ENCODE data around the gene ANKRD34A.
A peak's percentile ranks its signal among the peaks of the same experiment; 100 is the strongest.

Gene ANKRD34A

GRCh38 chr1:145992502-145992936 is 28.1 kb upstream of the ANKRD34A start (continued):
- TF ChIP-seq ZNF518A (tag by site-specific recombination; conservative IDR thresholded peaks at IDR 0.05; ENCODE audit: low read depth) (no peak), ZBTB10 (tag by site-specific recombination; IDR thresholded peaks at IDR 0.05) (no peak), ZNF555 (tag by site-specific recombination; conservative IDR thresholded peaks at IDR 0.05) (no peak), ZBTB6 (tag by site-specific recombination; IDR thresholded peaks at IDR 0.05) (no peak), SCRT2 (tag by site-specific recombination; IDR thresholded peaks at IDR 0.05) (no peak), ZNF394 (tag by site-specific recombination; IDR thresholded peaks at IDR 0.05; ENCODE audit: borderline replicate concordance) (no peak), ZNF140 (tag by site-specific recombination; IDR thresholded peaks at IDR 0.05) (no peak), ZSCAN18 (tag by site-specific recombination; IDR thresholded peaks at IDR 0.05) (no peak), PATZ1 (tag by site-specific recombination; IDR thresholded peaks at IDR 0.05) (no peak)

- Histone ChIP-seq H3K27ac (ENCODE audit: extremely low read depth, low read depth, low read length) (no peak overlapping the region), H3K4me3 (ENCODE audit: low read depth, low read length) (no peak overlapping the region), H3K4me1 (ENCODE audit: control insufficient read depth, insufficient read depth, low read length) (peaks cover under 1% of the 10 kb centered on the region; the same call in 1 of the 2 replicates), H3K36me3 (ENCODE audit: control insufficient read depth in 2 of 2, insufficient read depth in 1 of 2, low read length in 2 of 2) (peaks cover 5 to 30% of the 10 kb centered on the region in 2 experiments; a peak in 2 of 3 replicates), H3K9me3 (ENCODE audit: control insufficient read depth, insufficient read depth, low read depth, low read length) (no peaks in the 10 kb centered on the region)
- ChIA-PET CTCF (interaction anchor here (1.3 to 7.3 kb wide), 2 partner anchors 13 to 100 kb away, joined by 5 to 80 read pairs; no protein-coding TSS in a partner anchor), POLR2A (interaction anchor here (2.9 kb wide), 1 partner anchor 12 kb away, joined by 12 read pairs; no protein-coding TSS in a partner anchor)
- TF ChIP-seq ZFHX2 (tag by site-specific recombination; conservative IDR thresholded peaks at IDR 0.05) (0 out of 2 replicates have a peak, but pooled peaks have one; percentile 15), ZNF623 (tag by site-specific recombination; IDR thresholded peaks at IDR 0.05) (no peak), ZNF530 (tag by site-specific recombination; IDR thresholded peaks at IDR 0.05; ENCODE audit: low read depth) (no peak), ZNF501 (tag by site-specific recombination; IDR thresholded peaks at IDR 0.05) (no peak), REPIN1 (tag by site-specific recombination; IDR thresholded peaks at IDR 0.05; ENCODE audit: low read depth) (no peak), IKZF3 (tag by site-specific recombination; IDR thresholded peaks at IDR 0.05) (peak; percentile 73), ZNF10 (tag by site-specific recombination; IDR thresholded peaks at IDR 0.05) (no peak), MZF1 (tag by site-specific recombination; IDR thresholded peaks at IDR 0.05; ENCODE audit: borderline replicate concordance) (peak; percentile 69)
These were observed 27.5 kb upstream of the ANKRD34A start for GRCh38 chr1:145991735-145992412.
